ENCODE measurements around the gene DTX2.
"Not testable (repeated sequence)": the region's sequence is repeated elsewhere in the genome, so short reads cannot be mapped to it uniquely, and the experiment has no call there.

The DTX2 gene

DNA sequence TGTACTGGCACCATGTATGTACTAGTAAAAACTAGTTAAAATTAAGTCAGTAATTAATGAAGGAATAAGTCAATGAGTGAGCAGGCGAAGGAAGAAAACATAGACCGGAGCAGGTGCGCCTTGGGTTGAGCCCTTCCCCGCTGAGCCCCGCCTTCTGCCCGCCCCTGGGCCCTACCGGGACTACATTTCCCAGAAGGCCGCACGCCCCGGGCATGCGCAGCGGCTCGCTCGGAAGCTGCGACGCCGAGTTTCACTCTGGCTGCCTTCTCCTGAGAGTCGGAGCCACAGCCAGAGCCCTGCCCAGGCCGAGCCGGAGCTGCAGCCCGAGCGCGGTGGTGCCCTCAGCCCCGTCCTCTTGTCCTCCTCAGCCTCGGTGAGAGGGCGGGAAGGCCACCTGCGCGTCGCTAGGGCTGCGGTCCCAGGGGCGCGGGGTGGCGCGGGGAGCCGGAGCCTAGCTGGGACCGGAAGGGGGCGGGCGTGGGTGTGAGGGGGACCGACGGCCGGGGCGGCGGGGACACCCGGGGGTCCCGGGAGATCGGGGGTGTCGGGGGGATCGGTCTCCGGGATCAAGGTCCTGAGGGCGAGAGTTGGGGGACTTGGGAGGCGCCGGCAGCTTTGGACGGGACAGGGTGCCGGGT, at the start of gene DTX2:
Gene DTX2, plus strand, starts transcription at position 246 of the 638 bp plus-strand sequence. CDS start 18,801 bp downstream, outside the sequence.
- DNase-seq (ENCODE audit: low spot score), result not testable (repeated sequence)

DNA sequence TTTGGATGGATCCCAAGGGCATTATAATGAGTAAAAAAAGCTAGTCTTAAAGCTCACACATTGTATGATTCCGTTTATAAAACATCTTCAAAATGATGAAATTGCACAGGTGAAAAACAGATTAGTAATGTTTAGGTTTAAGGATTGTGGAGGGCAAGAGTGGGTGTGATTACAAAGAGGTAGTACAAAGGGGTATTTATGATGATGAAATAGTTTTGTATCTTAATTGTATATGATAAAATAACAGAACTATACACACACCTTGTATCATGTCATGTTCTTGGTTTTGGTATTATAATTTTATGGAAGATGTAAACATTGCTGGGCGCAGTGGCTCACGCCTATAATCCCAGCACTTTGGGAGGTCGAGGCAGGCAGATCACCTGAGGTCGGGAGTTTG, 49.3 kb upstream of the DTX2 start:
- DNase-seq (ENCODE audit: low spot score), result no peak

DNA sequence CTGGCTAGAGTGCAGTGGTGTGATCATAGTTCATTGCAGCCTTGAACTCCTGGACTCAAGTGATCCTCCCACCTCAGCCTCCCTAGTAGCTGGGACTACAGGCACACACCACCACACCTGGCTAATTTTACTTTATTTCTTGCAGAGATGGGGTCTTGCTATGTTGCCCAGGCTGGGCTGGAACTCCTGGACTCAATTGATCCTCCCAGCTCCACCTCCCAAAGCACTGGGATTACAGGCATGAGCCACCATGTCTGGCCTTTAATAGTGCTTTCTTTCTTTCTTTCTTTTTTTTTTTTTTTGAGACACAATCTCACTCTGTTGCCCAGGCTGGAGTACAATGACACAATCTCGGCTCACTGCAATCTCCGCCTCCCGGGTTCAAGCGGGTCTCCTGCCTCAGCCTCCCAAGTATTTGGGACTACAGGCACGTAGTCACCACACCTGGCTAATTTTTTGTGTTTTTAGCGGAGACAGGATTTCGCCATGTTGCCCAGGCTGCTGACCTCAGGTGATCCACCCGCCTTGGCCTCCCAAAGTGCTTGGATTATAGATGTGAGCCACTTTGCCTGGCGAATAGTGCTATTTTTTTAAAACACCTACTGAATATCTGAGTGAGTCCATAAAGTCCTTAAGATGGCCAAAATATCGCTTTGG, 43.7 kb upstream of the DTX2 start:
- not testable (repeated sequence) for DNase-seq (ENCODE audit: low spot score)

DNA sequence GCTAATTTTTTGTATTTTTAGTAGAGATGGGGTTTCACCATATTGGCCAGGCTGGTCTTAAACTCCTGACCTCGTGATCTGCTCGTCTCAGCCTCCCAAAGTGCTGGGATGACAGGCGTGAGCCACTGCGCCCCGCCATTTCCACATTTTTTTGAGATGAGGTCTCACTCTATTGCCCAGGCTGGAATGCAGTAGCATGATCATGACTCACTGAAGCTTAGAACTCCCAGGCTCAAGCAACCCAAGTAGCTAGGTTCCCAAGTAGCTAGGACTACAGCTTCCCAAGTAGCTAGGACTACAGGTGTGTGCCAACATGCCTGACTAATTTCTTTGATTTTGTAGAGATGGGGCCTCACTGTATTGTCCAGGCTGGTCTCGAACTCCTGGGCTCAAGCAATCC, 40.4 kb upstream of the DTX2 start:
- not testable (repeated sequence) for DNase-seq (ENCODE audit: low spot score)

DNA sequence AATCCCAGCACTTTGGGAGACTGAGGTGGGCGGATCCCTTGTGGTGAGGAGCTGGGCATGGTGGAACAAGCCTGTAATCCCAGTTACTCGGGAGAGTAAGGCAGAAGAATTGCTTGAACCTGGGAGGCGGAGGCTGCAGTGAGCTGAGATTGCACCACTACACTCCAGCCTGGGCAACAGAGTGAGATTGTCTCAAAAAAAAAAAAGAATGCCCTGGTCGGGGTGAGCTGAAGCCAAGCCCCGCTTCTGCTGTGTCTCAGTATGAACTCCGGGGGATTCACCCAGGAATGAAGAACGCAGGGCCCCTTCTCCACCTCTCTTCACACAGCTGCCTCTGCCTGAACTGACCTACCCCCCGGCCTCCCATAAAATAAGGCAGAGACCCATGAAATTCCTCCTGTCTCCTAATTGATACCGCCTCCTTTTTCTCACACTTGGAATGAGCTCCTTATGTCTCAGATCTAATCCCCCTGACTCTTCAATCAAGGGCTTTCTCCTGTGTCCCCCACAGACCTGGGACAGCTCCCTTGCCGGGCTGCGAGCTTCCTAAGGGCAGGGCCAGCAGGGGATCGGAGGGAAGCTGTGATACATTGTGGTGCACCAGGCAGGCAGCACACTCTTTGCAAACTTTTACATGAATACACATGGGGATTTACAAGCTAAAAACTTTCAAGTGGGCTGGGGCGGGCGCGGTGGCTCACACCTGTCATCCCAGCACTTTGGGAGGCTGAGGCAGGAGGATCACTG, 37.7 kb upstream of the DTX2 start:
- DNase-seq (ENCODE audit: low spot score), result no peak

DNA sequence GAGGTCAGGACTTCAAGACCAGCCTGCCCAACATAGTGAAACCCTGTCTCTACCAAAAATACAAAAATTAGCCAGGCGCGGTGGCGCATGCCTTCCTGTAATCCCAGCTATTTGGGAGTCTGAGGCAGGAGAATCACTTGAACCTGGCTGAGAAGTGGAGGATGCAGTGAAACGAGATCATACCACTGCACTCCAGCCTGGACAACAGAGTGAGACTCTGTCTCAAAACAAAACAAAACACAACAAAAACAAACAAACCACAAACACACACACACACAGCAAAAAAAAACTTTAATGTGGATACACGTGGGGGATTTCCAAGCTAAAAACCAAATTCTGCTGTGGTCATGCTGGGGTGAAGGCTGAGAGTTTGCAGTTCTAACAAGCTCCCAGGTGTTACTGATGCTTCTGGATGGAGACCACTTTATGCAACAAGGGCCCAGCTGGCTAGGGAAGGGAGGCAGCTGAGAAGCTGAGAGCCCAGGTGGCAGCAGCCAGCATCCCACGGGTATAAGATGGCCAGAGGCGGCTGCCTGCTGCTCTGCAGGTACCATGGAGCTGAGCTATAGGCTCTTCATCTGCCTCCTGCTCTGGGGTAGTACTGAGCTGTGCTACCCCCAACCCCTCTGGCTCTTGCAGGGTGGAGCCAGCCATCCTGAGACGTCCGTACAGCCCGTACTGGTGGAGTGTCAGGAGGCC, 36.9 kb upstream of the DTX2 start, which contains the start of gene ZP3:
Gene ZP3, plus strand, starts transcription at position 538 of the 699 bp plus-strand sequence. Its CDS starts 15 bp downstream, at position 553.
- DNase-seq (ENCODE audit: low spot score), result no peak

DNA sequence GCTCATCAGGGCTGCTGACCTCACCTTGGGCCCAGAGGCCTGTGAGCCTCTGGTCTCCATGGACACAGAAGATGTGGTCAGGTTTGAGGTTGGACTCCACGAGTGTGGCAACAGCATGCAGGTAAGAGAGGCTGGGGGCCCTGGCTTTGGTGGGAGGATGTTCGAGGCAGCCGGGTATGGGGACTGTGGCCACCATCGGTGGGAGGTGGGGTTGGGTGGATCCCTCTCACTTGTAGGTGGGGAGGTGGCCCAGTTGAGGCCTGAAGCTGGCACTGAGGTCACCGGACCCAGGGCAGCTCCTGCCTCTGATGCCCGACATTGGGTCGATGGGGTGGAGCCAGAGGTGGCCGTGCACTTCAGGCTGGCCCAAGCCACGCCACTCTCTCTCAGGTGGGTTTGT, 36.4 kb upstream of the DTX2 start:
- DNase-seq (ENCODE audit: low spot score), result no peak

DNA sequence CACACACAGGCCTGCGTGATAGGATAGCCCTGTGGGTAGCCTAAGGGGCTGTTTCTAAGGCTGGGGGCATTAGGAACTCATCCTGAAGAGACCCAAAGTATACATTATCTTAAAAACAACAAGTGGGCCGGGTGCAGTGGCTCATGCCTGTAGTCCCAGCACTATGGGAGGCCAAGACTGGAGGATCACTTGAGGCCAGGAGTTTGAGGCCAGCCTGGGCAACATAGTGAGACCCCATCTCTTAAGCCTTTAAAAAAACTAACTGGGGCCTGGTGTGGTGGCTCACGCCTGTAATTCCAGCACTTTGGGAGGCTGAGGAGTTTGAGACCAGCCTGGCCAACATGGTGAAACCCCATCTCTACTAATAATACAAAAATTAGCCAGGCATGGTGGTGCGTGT, 36.0 kb upstream of the DTX2 start:
- not testable (repeated sequence) for DNase-seq (ENCODE audit: low spot score)

DNA sequence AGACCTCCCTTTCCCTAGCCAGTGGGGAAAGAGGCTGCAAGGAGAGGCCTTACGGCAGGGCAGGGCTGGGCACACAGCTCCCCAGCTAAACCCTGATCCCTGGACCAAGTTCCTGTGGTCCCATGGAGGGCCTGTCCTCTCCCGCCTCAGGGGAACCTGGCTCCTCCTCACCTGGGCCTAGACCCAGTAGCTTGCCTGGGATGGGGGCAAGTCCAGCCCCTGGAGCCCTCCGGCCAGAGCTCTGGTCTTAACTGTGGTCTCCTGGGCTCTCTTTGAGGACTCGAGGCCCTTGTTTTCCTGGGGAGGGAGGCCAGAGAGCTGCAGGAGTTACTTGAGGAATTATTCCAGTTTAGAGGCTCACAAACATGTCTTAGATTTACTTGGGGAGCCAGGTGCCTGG, 35.3 kb upstream of the DTX2 start:
- no peak for DNase-seq (ENCODE audit: low spot score)

DNA sequence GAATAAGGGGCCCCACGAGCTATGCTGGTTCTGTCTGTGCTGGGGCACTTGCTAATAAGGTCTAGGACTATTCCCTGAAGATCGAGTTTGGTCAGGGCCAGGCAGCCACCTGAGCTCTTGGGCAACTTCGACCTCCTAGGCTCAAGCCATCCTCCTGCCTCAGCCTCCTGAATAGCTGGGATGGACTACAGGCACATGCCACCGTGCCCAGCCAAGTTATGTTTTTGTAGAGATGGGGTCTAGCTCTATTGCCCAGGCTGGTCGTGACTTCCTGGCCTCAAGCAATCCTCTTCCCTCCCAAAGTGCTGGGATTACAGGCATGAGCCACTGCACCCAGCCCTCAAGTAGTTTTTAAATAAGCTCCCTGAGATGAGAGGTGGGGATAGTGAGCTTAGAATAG, 33.9 kb upstream of the DTX2 start:
- DNase-seq (ENCODE audit: low spot score), result no peak

DNA sequence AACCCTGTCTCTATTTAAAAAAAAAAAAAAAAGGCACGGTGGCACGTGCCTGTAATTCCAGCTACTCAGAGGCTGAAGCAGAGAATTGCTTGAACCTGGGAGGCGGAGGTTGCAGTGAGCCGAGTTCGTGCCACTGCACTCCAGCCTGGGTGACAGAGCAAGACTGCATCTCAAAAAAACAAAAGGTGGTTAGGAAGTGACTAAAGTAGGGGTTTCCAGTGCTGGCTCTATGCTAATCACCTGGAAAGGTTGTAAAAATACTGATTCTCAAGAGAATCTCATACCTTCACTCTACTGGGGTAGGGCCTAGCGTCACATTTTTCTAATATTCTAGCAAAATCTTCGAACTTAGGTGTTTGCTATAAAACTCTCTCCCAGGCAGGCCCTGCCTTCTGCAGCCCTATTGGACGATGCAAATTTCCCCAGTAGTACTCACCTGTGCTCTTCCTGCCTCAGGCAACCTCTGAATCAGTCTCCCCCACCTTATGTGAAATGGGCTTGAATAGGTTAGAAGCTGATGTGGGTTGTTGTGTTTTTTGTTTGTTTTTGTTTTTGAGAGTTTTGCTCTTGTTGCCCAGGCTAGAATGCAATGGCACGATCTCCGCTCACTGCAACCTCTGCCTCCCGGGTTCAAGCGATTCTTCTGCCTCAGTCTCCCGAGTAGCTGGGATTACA, 33.2 kb upstream of the DTX2 start:
- no peak for DNase-seq (ENCODE audit: low spot score)

DNA sequence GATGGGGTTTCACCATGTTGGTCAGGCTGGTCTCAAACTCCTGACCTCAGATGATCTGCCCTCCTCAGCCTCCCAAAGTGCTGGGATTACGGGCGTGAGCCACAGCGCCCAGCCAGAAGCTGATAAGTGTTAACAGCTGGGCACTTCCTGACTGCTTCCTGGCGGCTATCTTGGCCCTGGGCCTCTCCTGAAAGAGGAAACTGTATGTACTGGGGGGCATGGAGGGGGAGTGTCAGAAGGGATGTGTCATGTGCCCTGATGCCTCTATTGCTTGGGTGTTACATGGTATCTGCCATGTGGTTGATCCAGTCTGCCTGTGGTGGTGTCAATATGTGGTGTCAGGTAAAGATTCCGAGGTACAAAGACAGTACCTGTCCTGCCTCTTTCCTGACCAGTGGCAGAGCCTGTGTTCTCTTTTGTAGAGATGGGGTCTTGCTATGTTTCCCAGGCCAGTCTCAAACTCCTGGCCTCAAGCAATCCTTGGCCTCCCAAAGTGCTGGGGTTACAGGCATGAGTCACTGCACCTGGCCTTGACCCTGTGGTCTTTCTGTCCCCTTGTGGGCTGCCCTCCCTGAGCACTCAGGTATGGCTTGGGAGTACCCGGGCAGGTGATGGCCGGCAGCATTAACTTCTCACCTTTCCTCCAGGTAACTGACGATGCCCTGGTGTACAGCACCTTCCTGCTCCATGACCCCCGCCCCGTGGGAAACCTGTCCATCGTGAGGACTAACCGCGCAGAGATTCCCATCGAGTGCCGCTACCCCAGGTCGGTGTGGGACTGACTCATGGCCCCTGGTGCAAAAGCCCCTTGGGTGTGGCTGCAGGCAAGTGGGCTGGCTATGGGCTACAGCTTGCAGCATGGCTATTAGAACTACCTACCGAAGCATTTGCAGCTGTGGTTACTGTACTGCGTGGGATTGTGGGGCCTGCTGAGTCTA, 32.4 kb upstream of the DTX2 start:
- no peak for DNase-seq (ENCODE audit: low spot score)

DNA sequence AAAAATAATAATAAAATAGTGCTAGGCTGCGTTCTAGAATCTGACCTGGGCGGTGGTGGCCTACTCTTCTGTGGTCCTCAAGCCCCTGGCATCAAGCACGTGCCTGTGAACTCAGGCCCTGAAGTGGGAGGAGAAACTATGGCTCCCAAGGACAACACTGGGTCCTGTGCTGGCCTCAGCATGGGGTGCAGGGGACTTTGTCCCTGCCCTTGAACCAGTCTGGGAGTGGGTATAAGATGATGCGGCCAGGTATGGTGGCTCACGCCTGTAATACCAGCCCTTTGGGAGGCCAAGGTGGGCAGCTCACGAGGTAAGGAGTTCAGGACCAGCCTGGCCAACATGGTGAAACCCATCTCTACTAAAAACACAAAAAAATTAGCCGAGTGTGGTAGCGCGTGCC, 31.3 kb upstream of the DTX2 start:
- DNase-seq (ENCODE audit: low spot score), result no peak

DNA sequence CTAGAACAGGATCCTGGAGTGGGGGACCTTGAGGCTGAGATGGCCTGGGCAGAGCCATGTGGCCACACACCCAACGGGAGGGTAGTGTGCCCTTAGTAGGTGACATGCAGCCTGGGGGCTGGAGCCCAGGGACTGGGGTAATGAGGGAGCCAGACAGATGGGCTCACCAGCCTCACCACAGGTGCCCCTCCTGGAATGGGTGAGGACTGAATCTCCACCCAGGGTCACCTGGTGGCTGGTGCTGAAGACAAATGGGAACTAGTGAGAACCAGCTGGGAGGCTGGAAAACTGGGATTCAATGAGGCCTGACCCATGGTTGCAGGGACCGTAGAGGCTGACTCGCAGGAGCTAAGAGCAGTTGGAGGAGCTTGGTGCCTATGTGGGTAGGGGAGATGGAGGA, 30.7 kb upstream of the DTX2 start:
- DNase-seq (ENCODE audit: low spot score), result no peak

DNA sequence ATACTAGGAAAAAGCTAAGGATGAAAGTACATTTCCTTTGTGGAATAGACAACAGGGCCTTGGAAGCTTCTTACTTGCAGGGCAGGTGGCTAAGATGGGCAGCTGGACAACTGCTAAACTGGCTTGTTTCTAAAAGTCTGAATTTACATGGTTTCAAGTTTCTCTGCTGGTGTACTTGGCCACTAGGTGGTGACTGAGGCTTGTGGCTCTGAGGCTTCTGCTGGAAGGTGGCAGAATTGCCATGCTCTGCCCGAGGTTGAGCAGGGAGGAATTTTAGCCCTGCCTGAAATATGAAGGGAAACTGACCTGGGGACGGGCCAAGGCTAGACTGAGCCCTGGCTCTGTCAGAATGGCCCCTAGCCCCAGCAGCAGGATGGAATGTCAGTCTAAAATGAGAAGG, 23.6 kb upstream of the DTX2 start:
- DNase-seq (ENCODE audit: low spot score), result peak; percentile 53

DNA sequence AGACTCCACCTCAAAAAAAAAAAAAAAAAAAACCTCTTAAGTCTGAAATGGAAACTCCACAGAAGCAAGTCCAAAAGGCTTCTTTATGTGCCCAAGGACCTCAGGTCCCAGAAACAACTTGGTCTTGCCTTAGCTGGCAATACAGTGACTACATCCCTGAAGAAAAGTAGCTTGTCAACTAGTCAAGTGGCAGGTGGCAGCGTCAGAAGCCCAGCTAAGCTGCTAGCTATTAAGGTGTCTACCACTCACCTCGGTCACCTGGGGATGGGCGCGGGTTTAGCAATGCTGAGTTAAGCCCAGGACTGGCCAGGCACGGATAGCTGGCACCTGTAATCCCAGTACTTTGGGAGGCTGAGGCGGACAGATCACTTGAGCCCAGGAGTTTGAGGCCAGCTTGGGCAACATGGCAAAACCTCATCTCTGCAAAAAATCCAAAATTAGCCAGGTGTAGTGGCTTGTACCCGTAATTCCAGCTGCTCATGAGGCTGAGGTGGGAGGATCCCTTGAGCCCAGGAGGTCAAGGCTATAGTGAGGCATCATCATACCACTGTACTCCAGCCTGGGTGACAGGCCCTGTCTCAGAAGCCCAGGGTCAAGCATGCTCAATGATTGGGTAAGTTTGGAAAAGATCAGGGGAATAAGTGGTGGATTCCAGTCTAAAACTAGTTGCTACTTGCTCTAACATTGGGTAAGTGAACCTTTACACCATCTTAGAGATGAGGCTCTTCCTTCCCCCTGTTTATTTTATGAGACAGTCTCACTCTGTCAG, 22.2 kb upstream of the DTX2 start:
- DNase-seq (ENCODE audit: low spot score), result not testable (repeated sequence)

DNA sequence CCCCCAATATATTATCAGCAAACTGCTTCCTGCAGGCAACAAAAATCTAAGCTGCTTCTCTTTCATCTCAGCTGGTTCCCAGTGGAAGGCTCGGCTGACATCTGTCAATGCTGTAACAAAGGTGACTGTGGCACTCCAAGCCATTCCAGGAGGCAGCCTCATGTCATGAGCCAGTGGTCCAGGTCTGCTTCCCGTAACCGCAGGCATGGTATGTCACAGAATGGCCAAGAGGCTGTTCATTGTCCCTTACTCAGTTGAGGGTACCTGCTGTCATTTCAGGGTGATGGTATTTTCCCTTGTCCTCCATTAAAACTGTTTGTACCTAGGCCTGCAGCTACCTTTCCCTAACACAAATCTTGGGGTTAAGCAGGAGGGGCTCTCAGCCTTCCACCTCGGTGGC, 21.1 kb upstream of the DTX2 start:
- DNase-seq (ENCODE audit: low spot score), result not testable (repeated sequence)

DNA sequence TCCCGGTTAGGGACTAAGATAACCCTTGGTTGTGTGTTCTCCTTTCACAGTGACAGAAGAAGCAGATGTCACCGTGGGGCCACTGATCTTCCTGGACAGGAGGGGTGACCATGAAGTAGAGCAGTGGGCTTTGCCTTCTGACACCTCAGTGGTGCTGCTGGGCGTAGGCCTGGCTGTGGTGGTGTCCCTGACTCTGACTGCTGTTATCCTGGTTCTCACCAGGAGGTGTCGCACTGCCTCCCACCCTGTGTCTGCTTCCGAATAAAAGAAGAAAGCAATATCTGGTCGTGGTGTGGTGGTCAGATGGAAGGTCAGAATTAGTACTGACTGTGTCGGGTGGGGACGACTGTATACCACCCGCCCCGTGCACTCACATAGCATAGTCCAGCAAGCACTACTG, 19.7 kb upstream of the DTX2 start:
- not testable (repeated sequence) for DNase-seq (ENCODE audit: low spot score)

DNA sequence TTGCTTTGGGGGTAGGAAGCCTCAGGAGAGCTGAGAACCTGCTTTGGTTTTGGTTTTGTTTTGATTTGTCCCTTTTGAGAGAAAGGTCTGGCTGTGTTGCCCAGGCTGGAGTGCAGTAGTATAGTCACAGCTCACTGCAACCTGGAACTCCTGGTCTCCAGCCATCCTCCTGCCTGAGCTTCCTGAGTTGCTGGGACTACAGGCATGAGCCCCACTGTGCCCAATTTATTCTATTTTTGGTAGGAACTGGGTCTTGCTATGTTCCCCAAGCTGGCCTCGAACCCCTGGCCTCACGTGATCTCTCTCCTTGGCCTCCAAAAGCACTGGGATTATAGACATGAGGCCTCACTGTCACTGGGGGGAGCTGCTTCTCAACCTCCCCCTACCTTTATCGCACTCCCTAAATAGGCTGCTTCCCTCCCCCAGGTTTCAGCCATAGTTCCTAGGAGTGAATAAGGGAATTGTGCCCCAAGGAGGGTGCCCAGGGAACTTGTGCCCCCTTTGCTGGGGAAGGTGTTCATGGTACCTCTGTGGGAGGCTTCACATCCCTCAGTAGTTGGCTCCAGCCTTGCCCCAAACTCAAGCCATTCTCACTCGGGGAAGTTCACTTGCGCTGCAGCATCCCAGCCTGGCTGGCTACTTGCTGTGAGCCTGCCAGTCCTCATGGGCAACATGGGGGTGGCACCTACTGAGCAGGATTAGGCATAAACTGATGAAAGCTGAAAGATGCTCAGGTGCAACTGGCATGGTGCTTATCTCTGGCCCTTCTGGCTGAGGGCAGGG, 18.7 kb upstream of the DTX2 start:
- DNase-seq (ENCODE audit: low spot score), result not testable (repeated sequence)
